ENCODE data around the gene COX19.

The COX19 gene

GRCh38 chr7:1010226-1010625 is 34.9 kb upstream of the COX19 start:
- no peaks in the 10 kb centered on the region for H3K36me3 ChIP-seq (replicated peaks; ENCODE audit: insufficient read depth, low read length)
- H3F3A ChIP-seq (ENCODE audit: insufficient read depth, low read length): no peaks in the 10 kb centered on the region
- H3K9ac ChIP-seq (ENCODE audit: low read length): no peak overlapping the region
- H3K4me3 ChIP-seq (ENCODE audit: low read length): no peak overlapping the region
- no peaks in the 10 kb centered on the region for H3K9me3 ChIP-seq (replicated peaks; ENCODE audit: insufficient read depth, low read length)
- no peak overlapping the region for H3K27ac ChIP-seq (ENCODE audit: low read length)
- no peaks in the 10 kb centered on the region for H3K27me3 ChIP-seq (replicated peaks; ENCODE audit: insufficient read depth, low read length)
- no peak overlapping the region for H3K4me2 ChIP-seq (ENCODE audit: low read depth, low read length)
- no peaks in the 10 kb centered on the region for H3K9me2 ChIP-seq (replicated peaks; ENCODE audit: insufficient read depth, low read length)
- DNase-seq: no peak
- no peaks in the 10 kb centered on the region for H3K4me1 ChIP-seq (ENCODE audit: low read length)
- H2AFZ ChIP-seq (ENCODE audit: low read length): no peak overlapping the region
- H4K20me1 ChIP-seq (ENCODE audit: insufficient read depth, low read length): no peaks in the 10 kb centered on the region
- no peaks in the 10 kb centered on the region; the same call in 1 of the 2 replicates for H3K79me2 ChIP-seq (ENCODE audit: low read length)
- TF ChIP-seq CTCF (IDR thresholded peaks at IDR 0.05; ENCODE audit: low read length) (no peak), EZH2 (optimal IDR thresholded peaks at IDR 0.05; ENCODE audit: low read depth, low read length) (no peak), EZH2phosphoT487 (IDR thresholded peaks at IDR 0.05; ENCODE audit: low read length) (no peak)

GRCh38 chr7:1009747-1010146 is 34.4 kb upstream of the COX19 start:
- no peaks in the 10 kb centered on the region for H3K36me3 ChIP-seq (replicated peaks; ENCODE audit: insufficient read depth, low read length)
- no peaks in the 10 kb centered on the region for H3K27me3 ChIP-seq (replicated peaks; ENCODE audit: insufficient read depth, low read length)

GRCh38 chr7:1008733-1009363 is 33.5 kb upstream of the COX19 start:
- H3K4me2 ChIP-seq (ENCODE audit: low read depth, low read length): no peak overlapping the region
- H3K9me3 ChIP-seq (replicated peaks; ENCODE audit: insufficient read depth, low read length): no peaks in the 10 kb centered on the region
- no peak overlapping the region for H2AFZ ChIP-seq (ENCODE audit: low read length)
- no peak for DNase-seq
- H3F3A ChIP-seq (ENCODE audit: insufficient read depth, low read length): no peaks in the 10 kb centered on the region
- no peaks in the 10 kb centered on the region for H3K4me1 ChIP-seq (ENCODE audit: low read length)
- TF ChIP-seq EZH2 (optimal IDR thresholded peaks at IDR 0.05; ENCODE audit: low read depth, low read length): no peak
- no peak for TF ChIP-seq EZH2phosphoT487 (IDR thresholded peaks at IDR 0.05; ENCODE audit: low read length)
- TF ChIP-seq CTCF (IDR thresholded peaks at IDR 0.05; ENCODE audit: low read length): no peak
- no peak overlapping the region for H3K9ac ChIP-seq (ENCODE audit: low read length)
- no peaks in the 10 kb centered on the region for H3K36me3 ChIP-seq (replicated peaks; ENCODE audit: insufficient read depth, low read length)
- no peak overlapping the region for H3K4me3 ChIP-seq (ENCODE audit: low read length)
- no peaks in the 10 kb centered on the region; the same call in 1 of the 2 replicates for H3K79me2 ChIP-seq (ENCODE audit: low read length)
- no peak overlapping the region for H3K27ac ChIP-seq (ENCODE audit: low read length)
- H3K27me3 ChIP-seq (replicated peaks; ENCODE audit: insufficient read depth, low read length): no peaks in the 10 kb centered on the region
- H4K20me1 ChIP-seq (ENCODE audit: insufficient read depth, low read length): no peaks in the 10 kb centered on the region
- no peaks in the 10 kb centered on the region for H3K9me2 ChIP-seq (replicated peaks; ENCODE audit: insufficient read depth, low read length)

More at GRCh38 chr7:1009747-1010146, 34.4 kb upstream of the COX19 start:
- H3K9ac ChIP-seq (ENCODE audit: low read length): no peak overlapping the region
- H3K9me2 ChIP-seq (replicated peaks; ENCODE audit: insufficient read depth, low read length): no peaks in the 10 kb centered on the region
- no peak overlapping the region for H3K4me2 ChIP-seq (ENCODE audit: low read depth, low read length)
- H3K4me3 ChIP-seq (ENCODE audit: low read length): no peak overlapping the region
- H3K9me3 ChIP-seq (replicated peaks; ENCODE audit: insufficient read depth, low read length): no peaks in the 10 kb centered on the region
- H3K79me2 ChIP-seq (ENCODE audit: low read length): no peaks in the 10 kb centered on the region; the same call in 1 of the 2 replicates
- no peak overlapping the region for H3K27ac ChIP-seq (ENCODE audit: low read length)
- H3F3A ChIP-seq (ENCODE audit: insufficient read depth, low read length): no peaks in the 10 kb centered on the region
- no peak overlapping the region for H2AFZ ChIP-seq (ENCODE audit: low read length)
- DNase-seq: no peak
- H4K20me1 ChIP-seq (ENCODE audit: insufficient read depth, low read length): no peaks in the 10 kb centered on the region
- no peak for TF ChIP-seq CTCF (IDR thresholded peaks at IDR 0.05; ENCODE audit: low read length)
- no peak for TF ChIP-seq EZH2phosphoT487 (IDR thresholded peaks at IDR 0.05; ENCODE audit: low read length)
- no peak for TF ChIP-seq EZH2 (optimal IDR thresholded peaks at IDR 0.05; ENCODE audit: low read depth, low read length)
- H3K4me1 ChIP-seq (ENCODE audit: low read length): no peaks in the 10 kb centered on the region
